Stimulated activated CD8-positive, alpha-beta memory T cell treated with anti-CD3 and anti-CD28 coated beads, Interleukin-12 subunit alpha, Interleukin-12 subunit beta, amount 100 ng/mL, for 4 hours (primary cell): ENCODE measurements around the gene IL17B.

Experiments
- DNase-seq: peaks from one replicate; pipeline ENCODE4 v3.0.0-alpha.2; 2020; ENCODE audit warnings: low read depth

IL17B gene

GRCh38 chr5:149376711-149377447 is 2.2 kb downstream of the IL17B start:
- DNase-seq: no peak

- DNase-seq: no peak
These were observed 3.0 kb downstream of the IL17B start for GRCh38 chr5:149376104-149376503.

GRCh38 chr5:149375434-149375833 is 3.7 kb downstream of the IL17B start:
- no peak for DNase-seq

- no peak for DNase-seq
These were observed 4.3 kb downstream of the IL17B start for GRCh38 chr5:149374801-149375200.

- no peak for DNase-seq
These were observed 4.8 kb downstream of the IL17B start for GRCh38 chr5:149374303-149374702.

GRCh38 chr5:149372932-149373331 is 6.2 kb downstream of the IL17B start:
- DNase-seq: no peak

- no peak for DNase-seq
These were observed 6.9 kb downstream of the IL17B start for GRCh38 chr5:149372076-149372795.

- DNase-seq: peak; percentile 42
These were observed 7.7 kb downstream of the IL17B start for GRCh38 chr5:149371296-149371962.

- DNase-seq: no peak
These were observed 8.2 kb downstream of the IL17B start for GRCh38 chr5:149370878-149371277.

GRCh38 chr5:149367972-149368645 is 11.0 kb downstream of the IL17B start:
- no peak for DNase-seq

GRCh38 chr5:149367249-149367971 is 11.7 kb downstream of the IL17B start:
- DNase-seq: no peak

- no peak for DNase-seq
These were observed 12.8 kb downstream of the IL17B start for GRCh38 chr5:149366169-149366729.

GRCh38 chr5:149365418-149365817 is 13.7 kb downstream of the IL17B start:
- no peak for DNase-seq

GRCh38 chr5:149364719-149365118 is 14.4 kb downstream of the IL17B start:
- DNase-seq: no peak

GRCh38 chr5:149363936-149364335 is 15.2 kb downstream of the IL17B start:
- no peak for DNase-seq

- no peak for DNase-seq
These were observed 15.7 kb downstream of the IL17B start for GRCh38 chr5:149363358-149363757.

GRCh38 chr5:149362541-149362940 is 16.6 kb downstream of the IL17B start:
- no peak for DNase-seq

- no peak for DNase-seq
These were observed 18.8 kb downstream of the IL17B start for GRCh38 chr5:149360272-149360671.

- no peak for DNase-seq
These were observed 20.1 kb downstream of the IL17B start for GRCh38 chr5:149358868-149359495.

- peak; percentile 11 for DNase-seq
These were observed 20.8 kb downstream of the IL17B start for GRCh38 chr5:149358294-149358651.
